SK-N-SH (cell line): ENCODE data around the gene ANKH. TPM values are rescaled to one million over a fixed set of nuclear protein-coding genes. Genes with fewer than 3 reads are reported as not detected.

Experiments used
- CTCF ChIA-PET: fragments of 300-600, 350-600 bp; formaldehyde crosslinking; extraction: SDS; loops from one replicate; lab custom pipeline; 2021; lab: Yijun Ruan, JAX
- POLR2A ChIA-PET: fragments of 350-600 bp; sonication (Branson Sonifier 250); formaldehyde crosslinking; extraction: SDS; loops from one replicate; lab custom pipeline; 2020; ENCODE audit warnings: antibody characterized with exemption, inconsistent platforms; lab: Yijun Ruan, JAX
- DNase-seq: peaks from one replicate; pipeline ENCODE4 v3.0.0; 2012
- H2AFZ ChIP-seq: fragments of 200-600 bp; sonication (generic); 2 replicates; pipeline ENCODE4 v1.8.1; 2016; ENCODE audit warnings: antibody characterized with exemption, mild to moderate bottlenecking, low read depth
- H3F3A ChIP-seq: fragments of 200-600 bp; sonication (generic); replicated peaks from 2 replicates; pipeline ENCODE3; 2016; ENCODE audit warnings: antibody characterized with exemption, mild to moderate bottlenecking; ENCODE audit not compliant: insufficient read depth
- H3K27ac ChIP-seq, 2 experiments: fragments of 200-500 bp in 1 of 2; fragments of 200-600 bp in 1 of 2; sonication (Bioruptor generic) in 1 of 2; sonication (generic), shearing (Covaris generic) in 1 of 2; 2 replicates each; pipeline versions ENCODE4 v1.5.1 to v1.6.1; 2014 to 2016; ENCODE audit warnings: low read depth in 2 of 2, inconsistent platforms in 1 of 2, low read length in 1 of 2, mild to moderate bottlenecking in 1 of 2, mixed read lengths in 1 of 2
- H3K27me3 ChIP-seq: fragments of 200-600 bp; sonication (generic), shearing (Covaris generic); 2 replicates; pipeline ENCODE4 v1.6.1; 2016; ENCODE audit warnings: mixed run types; ENCODE audit not compliant: insufficient read depth
- H3K36me3 ChIP-seq, 2 experiments: fragments of 200-500 bp in 1 of 2; fragments of 200-600 bp in 1 of 2; sonication (Bioruptor generic) in 1 of 2; sonication (generic) in 1 of 2; replicated peaks in 1 of 2; 2 replicates each; pipeline versions ENCODE3 to v1.5.1; 2014 to 2016; ENCODE audit warnings: low read length in 1 of 2, mild to moderate bottlenecking in 1 of 2; ENCODE audit not compliant: insufficient read depth in 2 of 2, control insufficient read depth in 1 of 2
- H3K4me1 ChIP-seq, 2 experiments: fragments of 200-500 bp in 1 of 2; fragments of 200-600 bp in 1 of 2; sonication (Bioruptor generic) in 1 of 2; sonication (generic), shearing (Covaris generic) in 1 of 2; 2 replicates each; pipeline versions ENCODE4 v1.5.1 to v1.6.1; 2014 to 2016; ENCODE audit warnings: low read depth in 1 of 2, low read length in 1 of 2, mixed run types in 1 of 2; ENCODE audit not compliant: insufficient read depth in 2 of 2, control insufficient read depth in 1 of 2
- H3K4me2 ChIP-seq: fragments of 200-600 bp; sonication (generic), shearing (Covaris generic); 2 replicates; pipeline ENCODE4 v1.6.1; 2017; ENCODE audit warnings: mixed run types
- H3K4me3 ChIP-seq, 2 experiments: fragments of 200-500 bp in 1 of 2; fragments of 200-600 bp in 1 of 2; sonication (Bioruptor generic) in 1 of 2; sonication (generic), shearing (Covaris generic) in 1 of 2; 2 replicates each; pipeline versions ENCODE4 v1.5.1 to v1.8.1; 2014 to 2016; ENCODE audit warnings: low read depth in 2 of 2, inconsistent platforms in 1 of 2, low read length in 1 of 2, mild to moderate bottlenecking in 1 of 2, mixed read lengths in 1 of 2, moderate library complexity in 1 of 2
- H3K79me2 ChIP-seq: fragments of 200-600 bp; sonication (generic); 2 replicates; pipeline ENCODE4 v1.8.1; 2017; ENCODE audit warnings: mild to moderate bottlenecking; ENCODE audit not compliant: insufficient read depth
- H3K9ac ChIP-seq: fragments of 200-600 bp; sonication (generic); 2 replicates; pipeline ENCODE4 v1.6.1; 2017; ENCODE audit warnings: mixed run types
- H3K9me2 ChIP-seq: fragments of 200-600 bp; sonication (generic); 2 replicates; pipeline ENCODE4 v1.6.1; 2017; ENCODE audit warnings: mixed run types
- H3K9me3 ChIP-seq: fragments of 200-600 bp; sonication (generic); 2 replicates; pipeline ENCODE4 v1.6.1; 2017; ENCODE audit warnings: mixed run types, mild to moderate bottlenecking, moderate library complexity
- H4K20me1 ChIP-seq: fragments of 200-600 bp; sonication (generic); 2 replicates; pipeline ENCODE4 v1.6.1; 2017; ENCODE audit warnings: mild to moderate bottlenecking, mixed run types; ENCODE audit not compliant: insufficient read depth
- CHD2 ChIP-seq: fragments of 150-350 bp; IDR thresholded peaks from 2 replicates; pipeline ENCODE4 v1.6.1; 2018; ENCODE audit warnings: low read length; ENCODE audit not compliant: partially characterized antibody
- ELF1 ChIP-seq: IDR thresholded peaks from 2 replicates; pipeline ENCODE4 v1.4.0; 2012
- EZH2phosphoT487 ChIP-seq: fragments of 200-600 bp; sonication (generic); IDR thresholded peaks from 2 replicates; pipeline ENCODE4 v1.6.1; 2017; ENCODE audit warnings: low read depth, mixed run types, mild to moderate bottlenecking, antibody characterized with exemption, moderate library complexity, borderline replicate concordance
- FOSL2 ChIP-seq: IDR thresholded peaks from 2 replicates; pipeline ENCODE4 v1.4.0; 2012; ENCODE audit warnings: low read depth, mild to moderate bottlenecking, moderate library complexity, borderline replicate concordance
- FOXJ3 ChIP-seq: sonication (generic); formaldehyde crosslinking; IDR thresholded peaks from 2 replicates; pipeline ENCODE4 v1.5.1; 2020; ENCODE audit warnings: mild to moderate bottlenecking, missing genetic modification reagents
- FOXM1 ChIP-seq: IDR thresholded peaks from 2 replicates; pipeline ENCODE4 v1.4.0; 2012; ENCODE audit warnings: low read depth, mild to moderate bottlenecking
- GABPA ChIP-seq: IDR thresholded peaks from 2 replicates; pipeline ENCODE4 v1.4.0; 2012; ENCODE audit warnings: low read depth, mild to moderate bottlenecking
- GATA2 ChIP-seq: sonication (generic); formaldehyde crosslinking; IDR thresholded peaks from 2 replicates; pipeline ENCODE4 v1.5.0; 2020; ENCODE audit warnings: mild to moderate bottlenecking, missing genetic modification reagents
- MEF2A ChIP-seq: IDR thresholded peaks from 2 replicates; pipeline ENCODE4 v1.4.0; 2012; ENCODE audit warnings: low read depth, borderline replicate concordance
- NFIC ChIP-seq: IDR thresholded peaks from 2 replicates; pipeline ENCODE4 v1.4.0; 2012; ENCODE audit warnings: borderline replicate concordance
- NRF1 ChIP-seq: IDR thresholded peaks from 2 replicates; pipeline ENCODE4 v1.6.1; 2012; ENCODE audit warnings: low read depth, mild to moderate bottlenecking, low read length
- POLR2AphosphoS5 ChIP-seq: IDR thresholded peaks from 2 replicates; pipeline ENCODE4 v1.6.1; 2012; ENCODE audit warnings: low read depth, low read length
- RAD21 ChIP-seq: IDR thresholded peaks from 2 replicates; pipeline ENCODE4 v1.6.1; 2012; ENCODE audit warnings: mild to moderate bottlenecking, low read length
- RCOR1 ChIP-seq: fragments of 150-350 bp; IDR thresholded peaks from 2 replicates; pipeline ENCODE4 v1.6.1; 2017; ENCODE audit warnings: antibody characterized with exemption, low read length
- RXRA ChIP-seq: IDR thresholded peaks from 2 replicates; pipeline ENCODE4 v1.4.0; 2012; ENCODE audit warnings: low read depth, mild to moderate bottlenecking, borderline replicate concordance
- SIN3A ChIP-seq: IDR thresholded peaks from 2 replicates; pipeline ENCODE4 v1.6.1; 2012; ENCODE audit warnings: low read depth, mild to moderate bottlenecking, low read length, moderate library complexity, borderline replicate concordance
- SMC3 ChIP-seq: IDR thresholded peaks from 2 replicates; pipeline ENCODE4 v1.6.1; 2012; ENCODE audit warnings: low read depth, low read length, improper control_type of control experiment
- TAF1 ChIP-seq: IDR thresholded peaks from 2 replicates; pipeline ENCODE4 v1.6.1; 2012; ENCODE audit warnings: low read depth, mild to moderate bottlenecking, low read length, moderate library complexity, borderline replicate concordance
- TCF12 ChIP-seq: IDR thresholded peaks from 2 replicates; pipeline ENCODE4 v1.4.0; 2012
- TEAD4 ChIP-seq: IDR thresholded peaks from 2 replicates; pipeline ENCODE4 v1.4.0; 2012; ENCODE audit warnings: mild to moderate bottlenecking, borderline replicate concordance; ENCODE audit not compliant: insufficient read depth
- WGBS: methylation state at CpG from one replicate; pipeline ENCODE4 v1.1.6; 2017; ENCODE audit warnings: low lambda C conversion rate; 5-methylcytosine and 5-hydroxymethylcytosine counted together
- polyA plus RNA-seq, 3 experiments: library from polyadenylated mRNA; depleted of rRNA; stranded (reverse); fragments of >200 nt; gene quantifications; 2 replicates each; pipeline ENCODE4 v1.2.3, GENCODE V29; 2012
- TF ChIP-seq, protein P1 (sequence below): IDR thresholded peaks from 2 replicates; pipeline ENCODE4 v1.4.0; 2012; ENCODE audit warnings: low read depth, borderline replicate concordance
- TF ChIP-seq, protein P2 (sequence below): fragments of 200-600 bp; sonication (generic); IDR thresholded peaks from 2 replicates; pipeline ENCODE4 v1.6.1; 2017; ENCODE audit warnings: antibody characterized with exemption, mild to moderate bottlenecking, moderate library complexity
- TF ChIP-seq, protein P3 (sequence below): IDR thresholded peaks from 2 replicates; pipeline ENCODE4; 2012
- TF ChIP-seq, protein P4 (sequence below): fragments of 150-350 bp; IDR thresholded peaks from 2 replicates; pipeline ENCODE4 v1.6.1; 2017; ENCODE audit warnings: antibody characterized with exemption, low read length, low read depth, borderline replicate concordance
- TF ChIP-seq, protein P5 (sequence below): IDR thresholded peaks from 2 replicates; pipeline ENCODE4 v1.4.0; 2012; ENCODE audit warnings: low read depth, borderline replicate concordance
- TF ChIP-seq, protein P6 (sequence below): fragments of 150-350 bp; IDR thresholded peaks from 2 replicates; pipeline ENCODE4 v1.6.1; 2016; ENCODE audit warnings: mild to moderate bottlenecking, low read depth, low read length

ANKH gene
- polyA plus RNA-seq, 1 of the 3 experiments (the other 2 are of a cell fraction), result 22.0 TPM

DNA sequence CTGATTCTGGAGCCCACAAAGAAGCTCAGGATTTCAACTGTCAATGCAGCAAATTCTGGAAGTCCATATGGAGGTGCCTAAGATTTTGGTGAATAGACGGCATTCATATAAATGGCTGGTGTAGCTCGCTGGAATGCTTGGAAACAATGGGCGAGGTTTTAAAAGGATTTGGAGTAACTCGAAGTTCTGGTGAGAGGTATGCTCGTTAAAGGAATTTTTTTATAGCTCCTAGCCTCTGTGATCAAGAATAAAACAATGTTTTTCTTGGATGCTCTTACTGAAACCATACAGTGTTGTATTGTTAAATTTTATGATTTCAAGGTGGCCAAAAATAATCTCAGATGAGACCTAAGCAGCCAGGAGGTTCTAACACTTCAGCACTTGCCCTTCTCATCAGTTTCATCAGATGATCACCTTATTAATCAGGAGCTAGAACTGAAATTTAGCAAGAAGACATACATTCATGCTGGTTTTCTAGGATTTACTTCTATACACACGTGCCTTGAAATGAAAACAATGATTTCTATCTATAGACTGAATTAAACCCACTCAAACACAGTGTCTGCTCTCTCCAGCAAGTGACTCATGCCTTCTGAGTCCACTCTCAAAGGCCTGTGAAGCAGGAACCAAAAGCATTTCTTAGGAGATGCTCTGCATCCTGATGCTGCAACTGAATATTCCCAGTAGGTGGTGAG is 127.8 kb downstream of the ANKH start:
- H4K20me1 ChIP-seq, result no peaks in the 10 kb centered on the region
- H3K79me2 ChIP-seq, result no peaks in the 10 kb centered on the region
- no peak overlapping the region for H2AFZ ChIP-seq
- H3K27me3 ChIP-seq, result no peaks in the 10 kb centered on the region
- H3K27ac ChIP-seq, result peak overlapping the region in 1 of 2 experiments; percentile 77; a peak in 2 of 4 replicates
- no peaks in the 10 kb centered on the region for H3K9me2 ChIP-seq
- H3K4me2 ChIP-seq, result peak overlapping the region; percentile 51
- H3K9me3 ChIP-seq, result no peaks in the 10 kb centered on the region
- no peak overlapping the region for H3K9ac ChIP-seq
- H3K36me3 ChIP-seq, result peaks cover 3 to 21% of the 10 kb centered on the region in 2 experiments
- POLR2A ChIA-PET, result no interaction called here
- no peak for DNase-seq
- peaks cover 0 to 29% of the 10 kb centered on the region in 2 experiments; a peak in 3 of 4 replicates for H3K4me1 ChIP-seq
- peaks cover 26% of the 10 kb centered on the region for H3F3A ChIP-seq
- 67% methylated on average over 6 of the region's 6 CpGs for WGBS
- CTCF ChIA-PET, result interaction anchor here (1.4 to 4.4 kb wide), 3 partner anchors 16 to 264 kb away, joined by 3 to 26 read pairs (median 11); no protein-coding TSS in a partner anchor
- no peak overlapping the region for H3K4me3 ChIP-seq
- TF ChIP-seq FOXM1, result no peak
- TF ChIP-seq TEAD4, result no peak
- no peak for TF ChIP-seq EZH2phosphoT487
- TF ChIP-seq MEF2A, result no peak
- TF ChIP-seq CHD2, result no peak
- no peak for TF ChIP-seq RXRA
- TF ChIP-seq, protein P1, sequence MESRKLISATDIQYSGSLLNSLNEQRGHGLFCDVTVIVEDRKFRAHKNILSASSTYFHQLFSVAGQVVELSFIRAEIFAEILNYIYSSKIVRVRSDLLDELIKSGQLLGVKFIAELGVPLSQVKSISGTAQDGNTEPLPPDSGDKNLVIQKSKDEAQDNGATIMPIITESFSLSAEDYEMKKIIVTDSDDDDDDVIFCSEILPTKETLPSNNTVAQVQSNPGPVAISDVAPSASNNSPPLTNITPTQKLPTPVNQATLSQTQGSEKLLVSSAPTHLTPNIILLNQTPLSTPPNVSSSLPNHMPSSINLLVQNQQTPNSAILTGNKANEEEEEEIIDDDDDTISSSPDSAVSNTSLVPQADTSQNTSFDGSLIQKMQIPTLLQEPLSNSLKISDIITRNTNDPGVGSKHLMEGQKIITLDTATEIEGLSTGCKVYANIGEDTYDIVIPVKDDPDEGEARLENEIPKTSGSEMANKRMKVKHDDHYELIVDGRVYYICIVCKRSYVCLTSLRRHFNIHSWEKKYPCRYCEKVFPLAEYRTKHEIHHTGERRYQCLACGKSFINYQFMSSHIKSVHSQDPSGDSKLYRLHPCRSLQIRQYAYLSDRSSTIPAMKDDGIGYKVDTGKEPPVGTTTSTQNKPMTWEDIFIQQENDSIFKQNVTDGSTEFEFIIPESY, result no peak
- TF ChIP-seq, protein P2, sequence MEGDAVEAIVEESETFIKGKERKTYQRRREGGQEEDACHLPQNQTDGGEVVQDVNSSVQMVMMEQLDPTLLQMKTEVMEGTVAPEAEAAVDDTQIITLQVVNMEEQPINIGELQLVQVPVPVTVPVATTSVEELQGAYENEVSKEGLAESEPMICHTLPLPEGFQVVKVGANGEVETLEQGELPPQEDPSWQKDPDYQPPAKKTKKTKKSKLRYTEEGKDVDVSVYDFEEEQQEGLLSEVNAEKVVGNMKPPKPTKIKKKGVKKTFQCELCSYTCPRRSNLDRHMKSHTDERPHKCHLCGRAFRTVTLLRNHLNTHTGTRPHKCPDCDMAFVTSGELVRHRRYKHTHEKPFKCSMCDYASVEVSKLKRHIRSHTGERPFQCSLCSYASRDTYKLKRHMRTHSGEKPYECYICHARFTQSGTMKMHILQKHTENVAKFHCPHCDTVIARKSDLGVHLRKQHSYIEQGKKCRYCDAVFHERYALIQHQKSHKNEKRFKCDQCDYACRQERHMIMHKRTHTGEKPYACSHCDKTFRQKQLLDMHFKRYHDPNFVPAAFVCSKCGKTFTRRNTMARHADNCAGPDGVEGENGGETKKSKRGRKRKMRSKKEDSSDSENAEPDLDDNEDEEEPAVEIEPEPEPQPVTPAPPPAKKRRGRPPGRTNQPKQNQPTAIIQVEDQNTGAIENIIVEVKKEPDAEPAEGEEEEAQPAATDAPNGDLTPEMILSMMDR, result 0 out of 2 replicates have a peak, but pooled peaks have one; percentile 14
- peak; percentile 33 for TF ChIP-seq TCF12
- TF ChIP-seq GABPA, result no peak
- no peak for TF ChIP-seq ELF1
- no peak for TF ChIP-seq FOXJ3 (CRISPR knock-in tag)
- TF ChIP-seq, protein P3, sequence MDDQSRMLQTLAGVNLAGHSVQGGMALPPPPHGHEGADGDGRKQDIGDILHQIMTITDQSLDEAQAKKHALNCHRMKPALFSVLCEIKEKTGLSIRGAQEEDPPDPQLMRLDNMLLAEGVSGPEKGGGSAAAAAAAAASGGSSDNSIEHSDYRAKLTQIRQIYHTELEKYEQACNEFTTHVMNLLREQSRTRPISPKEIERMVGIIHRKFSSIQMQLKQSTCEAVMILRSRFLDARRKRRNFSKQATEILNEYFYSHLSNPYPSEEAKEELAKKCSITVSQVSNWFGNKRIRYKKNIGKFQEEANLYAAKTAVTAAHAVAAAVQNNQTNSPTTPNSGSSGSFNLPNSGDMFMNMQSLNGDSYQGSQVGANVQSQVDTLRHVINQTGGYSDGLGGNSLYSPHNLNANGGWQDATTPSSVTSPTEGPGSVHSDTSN, result no peak
- TF ChIP-seq NRF1, result no peak
- TF ChIP-seq, protein P4, sequence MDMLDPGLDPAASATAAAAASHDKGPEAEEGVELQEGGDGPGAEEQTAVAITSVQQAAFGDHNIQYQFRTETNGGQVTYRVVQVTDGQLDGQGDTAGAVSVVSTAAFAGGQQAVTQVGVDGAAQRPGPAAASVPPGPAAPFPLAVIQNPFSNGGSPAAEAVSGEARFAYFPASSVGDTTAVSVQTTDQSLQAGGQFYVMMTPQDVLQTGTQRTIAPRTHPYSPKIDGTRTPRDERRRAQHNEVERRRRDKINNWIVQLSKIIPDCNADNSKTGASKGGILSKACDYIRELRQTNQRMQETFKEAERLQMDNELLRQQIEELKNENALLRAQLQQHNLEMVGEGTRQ, result no peak
- no peak for TF ChIP-seq SIN3A
- peak; percentile 74 for TF ChIP-seq FOSL2
- TF ChIP-seq, protein P5, sequence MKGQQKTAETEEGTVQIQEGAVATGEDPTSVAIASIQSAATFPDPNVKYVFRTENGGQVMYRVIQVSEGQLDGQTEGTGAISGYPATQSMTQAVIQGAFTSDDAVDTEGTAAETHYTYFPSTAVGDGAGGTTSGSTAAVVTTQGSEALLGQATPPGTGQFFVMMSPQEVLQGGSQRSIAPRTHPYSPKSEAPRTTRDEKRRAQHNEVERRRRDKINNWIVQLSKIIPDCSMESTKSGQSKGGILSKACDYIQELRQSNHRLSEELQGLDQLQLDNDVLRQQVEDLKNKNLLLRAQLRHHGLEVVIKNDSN, result no peak
- TF ChIP-seq POLR2AphosphoS5, result no peak
- TF ChIP-seq SMC3, result no peak
- no peak for TF ChIP-seq GATA2 (CRISPR knock-in tag)
- no peak for TF ChIP-seq RAD21
- TF ChIP-seq TAF1, result no peak
- TF ChIP-seq RCOR1, result no peak
- peak; percentile 8; the same call in 1 of the 2 replicates for TF ChIP-seq NFIC
- TF ChIP-seq, protein P6, sequence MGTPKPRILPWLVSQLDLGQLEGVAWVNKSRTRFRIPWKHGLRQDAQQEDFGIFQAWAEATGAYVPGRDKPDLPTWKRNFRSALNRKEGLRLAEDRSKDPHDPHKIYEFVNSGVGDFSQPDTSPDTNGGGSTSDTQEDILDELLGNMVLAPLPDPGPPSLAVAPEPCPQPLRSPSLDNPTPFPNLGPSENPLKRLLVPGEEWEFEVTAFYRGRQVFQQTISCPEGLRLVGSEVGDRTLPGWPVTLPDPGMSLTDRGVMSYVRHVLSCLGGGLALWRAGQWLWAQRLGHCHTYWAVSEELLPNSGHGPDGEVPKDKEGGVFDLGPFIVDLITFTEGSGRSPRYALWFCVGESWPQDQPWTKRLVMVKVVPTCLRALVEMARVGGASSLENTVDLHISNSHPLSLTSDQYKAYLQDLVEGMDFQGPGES, result no peak
